Measurements from ENCODE around the gene NOC2L. TPM values are rescaled to one million over a fixed set of nuclear protein-coding genes. Genes with fewer than 3 reads are reported as not detected.

The NOC2L gene
- total RNA-seq, 1 donor from 2014 or later = 90.3 TPM

DNA sequence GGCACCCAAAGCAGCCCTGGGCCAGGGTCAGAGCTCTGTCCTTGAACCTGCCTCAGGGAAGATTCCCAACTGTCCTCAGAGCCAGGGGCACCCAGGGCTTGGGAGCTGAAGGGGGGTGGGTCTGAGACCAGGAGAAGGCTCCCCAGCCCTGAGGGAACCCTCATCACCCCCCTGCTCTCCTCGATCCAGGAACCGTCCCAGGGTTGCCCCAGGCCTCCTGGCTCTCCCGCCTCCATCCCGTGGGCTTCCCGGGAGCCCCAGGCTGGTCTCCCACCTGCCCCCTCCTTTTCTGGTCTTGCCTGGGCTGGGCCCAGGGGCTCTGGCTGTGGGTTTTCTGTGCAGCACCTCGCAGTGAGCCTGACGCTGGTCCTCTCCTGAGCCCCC lies 42.0 kb downstream of the NOC2L start:
- DNase-seq = peak; percentile 23

DNA sequence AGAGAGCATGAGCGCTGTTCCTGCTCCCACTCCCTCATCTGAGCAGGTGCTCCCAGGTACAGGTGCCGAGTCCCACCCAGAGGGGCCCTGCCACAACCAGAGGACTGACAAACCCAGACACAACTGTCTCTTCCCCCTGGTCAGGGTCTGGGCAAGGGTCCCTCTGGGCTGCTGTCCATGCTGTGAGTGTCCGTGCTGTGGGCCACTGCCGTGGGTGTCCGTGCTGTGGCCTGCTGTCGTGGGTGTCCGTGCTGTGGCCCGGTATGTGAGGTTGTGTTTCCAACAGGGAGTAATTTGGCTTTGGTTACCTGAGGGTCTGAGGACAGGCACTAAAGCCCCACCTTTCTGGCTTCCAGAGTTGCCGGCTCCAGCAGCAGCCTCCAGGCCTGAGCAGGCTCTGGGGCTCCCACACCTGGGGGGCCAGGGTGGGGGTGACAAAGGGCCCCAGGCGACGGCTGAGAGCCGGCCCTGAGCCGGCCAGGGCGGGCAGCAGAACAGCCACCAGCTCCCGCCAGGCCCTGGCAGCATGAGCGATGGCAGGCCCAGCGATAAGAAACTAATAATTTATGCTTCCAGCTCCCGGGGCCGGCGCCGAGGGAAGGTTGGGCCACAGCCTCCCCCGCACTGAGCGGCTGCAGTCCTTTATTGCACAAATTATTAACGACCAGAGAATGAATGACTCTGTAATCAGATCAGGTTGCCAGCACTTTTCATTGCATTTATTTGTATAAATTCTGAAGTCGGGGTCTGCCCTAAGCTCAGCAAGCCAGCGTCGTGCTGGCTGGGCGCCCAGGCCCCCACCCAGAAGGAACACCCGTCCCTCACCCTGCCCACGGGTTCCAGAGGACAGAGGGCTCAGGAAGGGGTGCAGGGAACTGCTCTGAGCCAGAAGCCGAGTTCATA lies 42.6 kb downstream of the NOC2L start:
- peaks cover 20% of the 10 kb centered on the region for H3K27me3 Mint-ChIP-seq (ENCODE audit: unreplicated experiment)
- H3K9me3 Mint-ChIP-seq (ENCODE audit: unreplicated experiment) = peaks cover 16% of the 10 kb centered on the region
- H3K4me1 Mint-ChIP-seq (ENCODE audit: low read depth, unreplicated experiment) = peaks cover 18% of the 10 kb centered on the region
- no peak overlapping the region for H3K27ac Mint-ChIP-seq (ENCODE audit: unreplicated experiment)
- H3K4me3 Mint-ChIP-seq (ENCODE audit: unreplicated experiment) = no peak overlapping the region
- TF ChIP-seq, protein P1, sequence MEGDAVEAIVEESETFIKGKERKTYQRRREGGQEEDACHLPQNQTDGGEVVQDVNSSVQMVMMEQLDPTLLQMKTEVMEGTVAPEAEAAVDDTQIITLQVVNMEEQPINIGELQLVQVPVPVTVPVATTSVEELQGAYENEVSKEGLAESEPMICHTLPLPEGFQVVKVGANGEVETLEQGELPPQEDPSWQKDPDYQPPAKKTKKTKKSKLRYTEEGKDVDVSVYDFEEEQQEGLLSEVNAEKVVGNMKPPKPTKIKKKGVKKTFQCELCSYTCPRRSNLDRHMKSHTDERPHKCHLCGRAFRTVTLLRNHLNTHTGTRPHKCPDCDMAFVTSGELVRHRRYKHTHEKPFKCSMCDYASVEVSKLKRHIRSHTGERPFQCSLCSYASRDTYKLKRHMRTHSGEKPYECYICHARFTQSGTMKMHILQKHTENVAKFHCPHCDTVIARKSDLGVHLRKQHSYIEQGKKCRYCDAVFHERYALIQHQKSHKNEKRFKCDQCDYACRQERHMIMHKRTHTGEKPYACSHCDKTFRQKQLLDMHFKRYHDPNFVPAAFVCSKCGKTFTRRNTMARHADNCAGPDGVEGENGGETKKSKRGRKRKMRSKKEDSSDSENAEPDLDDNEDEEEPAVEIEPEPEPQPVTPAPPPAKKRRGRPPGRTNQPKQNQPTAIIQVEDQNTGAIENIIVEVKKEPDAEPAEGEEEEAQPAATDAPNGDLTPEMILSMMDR (IDR thresholded peaks at IDR 0.05; ENCODE audit: partially characterized antibody, unreplicated experiment) = no peak
- peak; percentile 22 for DNase-seq
- peaks cover 6% of the 10 kb centered on the region for H3K36me3 Mint-ChIP-seq (ENCODE audit: unreplicated experiment)

More for the DNA sequence above, 42.0 kb downstream of the NOC2L start:
- H3K27ac Mint-ChIP-seq (ENCODE audit: unreplicated experiment) = no peak overlapping the region
- peaks cover 19% of the 10 kb centered on the region for H3K4me1 Mint-ChIP-seq (ENCODE audit: low read depth, unreplicated experiment)
- TF ChIP-seq, protein P1 (IDR thresholded peaks at IDR 0.05; ENCODE audit: partially characterized antibody, unreplicated experiment) = no peak
- H3K4me3 Mint-ChIP-seq (ENCODE audit: unreplicated experiment) = no peak overlapping the region
- H3K9me3 Mint-ChIP-seq (ENCODE audit: unreplicated experiment) = peaks cover 18% of the 10 kb centered on the region
- peaks cover 21% of the 10 kb centered on the region for H3K27me3 Mint-ChIP-seq (ENCODE audit: unreplicated experiment)
- peaks cover 7% of the 10 kb centered on the region for H3K36me3 Mint-ChIP-seq (ENCODE audit: unreplicated experiment)

DNA sequence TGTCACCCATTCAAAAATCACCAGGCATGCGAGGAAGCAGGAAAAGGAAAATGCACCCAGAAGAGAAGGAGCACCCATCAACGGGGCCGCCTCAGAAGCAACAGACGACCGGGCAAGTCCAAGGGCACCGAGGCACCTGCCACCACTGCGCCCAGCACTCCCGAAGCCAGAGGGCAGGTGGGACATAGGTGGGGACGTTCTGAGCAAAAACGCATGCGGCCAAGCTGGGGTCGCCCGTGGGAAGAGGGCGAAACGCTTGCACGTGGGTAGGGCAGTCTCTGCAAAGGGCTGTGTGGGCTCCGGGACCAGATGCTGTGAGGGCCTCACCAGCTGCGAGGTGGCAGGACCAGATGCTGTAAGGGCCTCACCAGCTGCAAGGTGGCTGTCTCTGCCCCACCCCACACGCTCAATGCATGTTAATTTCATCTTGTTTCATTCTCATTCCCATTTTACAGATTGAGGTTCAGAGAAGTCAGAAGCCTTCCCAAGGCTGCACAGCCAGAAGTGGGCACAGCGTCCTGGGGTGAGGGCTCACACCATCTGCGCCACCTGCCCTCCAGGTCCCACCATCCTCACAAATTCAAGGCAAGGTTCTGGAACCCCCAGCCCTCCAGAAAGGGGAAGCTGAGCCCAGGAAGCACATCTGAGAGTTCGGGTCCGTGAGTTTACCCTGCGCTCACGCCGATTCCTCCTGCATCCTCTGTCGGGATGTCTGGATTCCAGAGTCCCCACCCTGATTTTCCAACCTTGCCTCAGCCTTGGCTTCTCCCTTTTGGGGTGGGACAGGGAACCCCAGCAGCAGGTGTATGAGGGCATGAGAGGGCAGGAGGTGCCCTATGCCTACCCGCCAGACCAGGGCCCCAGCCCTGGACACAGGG lies 43.5 kb downstream of the NOC2L start:
- H3K27me3 Mint-ChIP-seq (ENCODE audit: unreplicated experiment) = peaks cover 20% of the 10 kb centered on the region
- peaks cover 19% of the 10 kb centered on the region for H3K4me1 Mint-ChIP-seq (ENCODE audit: low read depth, unreplicated experiment)
- TF ChIP-seq, protein P1 (IDR thresholded peaks at IDR 0.05; ENCODE audit: partially characterized antibody, unreplicated experiment) = no peak
- peaks cover 14% of the 10 kb centered on the region for H3K9me3 Mint-ChIP-seq (ENCODE audit: unreplicated experiment)
- DNase-seq = no peak
- H3K36me3 Mint-ChIP-seq (ENCODE audit: unreplicated experiment) = peaks cover 4% of the 10 kb centered on the region
- H3K27ac Mint-ChIP-seq (ENCODE audit: unreplicated experiment) = no peak overlapping the region
- peak overlapping the region; percentile 38 for H3K4me3 Mint-ChIP-seq (ENCODE audit: unreplicated experiment)

DNA sequence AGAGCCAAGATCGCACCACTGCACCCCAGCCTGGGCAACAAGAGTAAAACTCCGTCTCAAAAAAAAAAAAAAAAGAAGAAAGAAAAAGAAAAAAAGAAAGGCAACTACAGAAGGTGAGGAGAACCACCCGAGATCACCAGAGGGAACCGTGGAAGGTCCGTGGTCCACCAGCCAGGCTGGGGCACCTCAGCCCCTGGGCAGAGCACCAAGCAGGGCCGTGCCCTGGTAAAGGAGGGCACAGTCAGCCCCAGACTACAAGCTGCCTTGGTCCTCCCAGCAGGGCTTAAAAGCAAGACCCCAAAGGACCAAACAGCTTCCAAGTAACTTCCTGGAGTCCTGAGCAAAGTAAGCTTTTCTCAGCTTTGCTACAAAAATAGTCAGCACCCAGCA lies 44.2 kb downstream of the NOC2L start:
- DNase-seq = no peak
- Mint-ChIP-seq H3K4me3 (ENCODE audit: unreplicated experiment) (peak overlapping the region; percentile 38), H3K27ac (ENCODE audit: unreplicated experiment) (no peak overlapping the region), H3K27me3 (ENCODE audit: unreplicated experiment) (peaks cover 19% of the 10 kb centered on the region), H3K9me3 (ENCODE audit: unreplicated experiment) (peaks cover 12% of the 10 kb centered on the region), H3K4me1 (ENCODE audit: low read depth, unreplicated experiment) (peaks cover 16% of the 10 kb centered on the region), H3K36me3 (ENCODE audit: unreplicated experiment) (peaks cover 4% of the 10 kb centered on the region)
- TF ChIP-seq, protein P1 (IDR thresholded peaks at IDR 0.05; ENCODE audit: partially characterized antibody, unreplicated experiment) = no peak
